Stimulated activated naive CD4-positive, alpha-beta T cell treated with Interleukin-2 at 50 U/mL for 16 hours (primary cell): ENCODE results near the gene ZNF845.
"Not testable (repeated sequence)": the region's sequence is repeated elsewhere in the genome, so short reads cannot be mapped to it uniquely, and the experiment has no call there.

Experiments used
- DNase-seq: peaks from one replicate; lab custom pipeline; 2025; lab: John Stamatoyannopoulos, UW

Gene ZNF845

GRCh38 chr19:53333463-53334449 is at the start of gene ZNF845:
ZNF845 (plus strand) TSS chr19:53333749; CDS start chr19:53341308, 7,559 bp downstream.
- DNase-seq: peak; percentile 89

GRCh38 chr19:53285087-53285486 is 48.5 kb upstream of the ZNF845 start:
- DNase-seq: no peak

- DNase-seq: no peak
These were observed 42.6 kb upstream of the ZNF845 start for GRCh38 chr19:53290758-53291549.

- DNase-seq: no peak
These were observed 38.6 kb upstream of the ZNF845 start for GRCh38 chr19:53294786-53295441.

GRCh38 chr19:53301341-53301740 is 32.2 kb upstream of the ZNF845 start:
- DNase-seq: not testable (repeated sequence)

GRCh38 chr19:53308339-53308811 is 25.2 kb upstream of the ZNF845 start:
- DNase-seq: no peak

GRCh38 chr19:53311044-53311443 is 22.5 kb upstream of the ZNF845 start:
- no peak for DNase-seq

GRCh38 chr19:53311897-53312296 is 21.7 kb upstream of the ZNF845 start:
- DNase-seq: no peak

- no peak for DNase-seq
These were observed 4.6 kb upstream of the ZNF845 start for GRCh38 chr19:53328967-53329366.

- no peak for DNase-seq
These were observed 1.1 kb upstream of the ZNF845 start for GRCh38 chr19:53332484-53332883.

- peak; percentile 7 for DNase-seq
These were observed 485 bp upstream of the ZNF845 start for GRCh38 chr19:53333066-53333462.

GRCh38 chr19:53344403-53344802 is 10.9 kb downstream of the ZNF845 start:
- DNase-seq: not testable (repeated sequence)

GRCh38 chr19:53355739-53356138 is 22.2 kb downstream of the ZNF845 start:
- no peak for DNase-seq

- DNase-seq: no peak
These were observed 24.5 kb downstream of the ZNF845 start for GRCh38 chr19:53357821-53358581.

GRCh38 chr19:53360056-53360455 is 26.5 kb downstream of the ZNF845 start:
- not testable (repeated sequence) for DNase-seq

- DNase-seq: peak; percentile 95
These were observed 31.8 kb downstream of the ZNF845 start, which contains the start of gene ZNF525 for GRCh38 chr19:53365134-53365898. ZNF525 (plus strand) TSS chr19:53365705; CDS start chr19:53372282, 6,577 bp downstream.

GRCh38 chr19:53365899-53366493 is 32.4 kb downstream of the ZNF845 start:
- DNase-seq: peak; percentile 52

- no peak for DNase-seq
These were observed 38.6 kb downstream of the ZNF845 start for GRCh38 chr19:53372196-53372595.

- no peak for DNase-seq
These were observed 40.7 kb downstream of the ZNF845 start for GRCh38 chr19:53374288-53374687.

- no peak for DNase-seq
These were observed 41.2 kb downstream of the ZNF845 start for GRCh38 chr19:53374743-53375142.
